ENCODE measurements around the gene COL4A1. TPM values are rescaled to one million over a fixed set of nuclear protein-coding genes. Genes with fewer than 3 reads are reported as not detected.

COL4A1 gene
- total RNA-seq, 1 experiment from 2014 or later: 257 TPM

DNA sequence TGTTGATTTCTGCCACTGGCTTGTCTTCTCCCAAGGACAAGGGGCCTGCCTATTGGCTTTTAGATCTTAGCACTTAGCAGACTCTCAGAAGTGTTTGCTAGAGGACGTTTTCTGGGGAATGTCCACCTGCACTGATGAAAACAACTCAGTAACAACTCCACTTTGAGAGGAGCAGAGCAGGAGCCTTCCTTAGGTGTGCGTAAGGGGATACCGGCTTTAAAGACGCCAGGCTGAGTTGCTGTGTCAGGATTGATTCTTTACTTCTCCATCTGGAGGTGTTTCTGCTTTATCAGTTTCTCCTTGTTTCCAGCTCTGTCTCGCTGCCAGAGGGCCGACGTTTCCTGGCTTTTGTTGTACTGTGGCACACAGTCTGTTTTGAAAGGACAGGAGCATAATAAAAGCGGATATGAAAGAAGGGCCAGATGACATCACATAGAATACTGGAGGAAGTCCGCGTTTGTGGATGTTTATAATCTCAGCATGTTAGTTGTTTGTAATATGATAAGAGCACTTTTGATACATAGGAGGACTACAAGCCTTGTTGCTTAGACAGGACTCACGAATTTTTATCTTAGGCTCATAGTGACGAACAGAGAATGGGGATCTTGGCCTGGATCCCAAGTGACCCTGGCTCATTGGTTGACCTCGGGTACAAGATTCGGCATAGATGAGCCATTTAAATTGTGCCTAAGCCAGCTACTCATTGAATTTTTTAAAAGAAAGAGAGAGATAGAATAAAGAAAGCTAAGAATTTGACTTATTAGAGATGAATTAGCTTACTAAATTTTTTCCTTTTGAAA lies 34.7 kb upstream of the COL4A1 start:
- DNase-seq (ENCODE audit: low read depth): no peak

DNA sequence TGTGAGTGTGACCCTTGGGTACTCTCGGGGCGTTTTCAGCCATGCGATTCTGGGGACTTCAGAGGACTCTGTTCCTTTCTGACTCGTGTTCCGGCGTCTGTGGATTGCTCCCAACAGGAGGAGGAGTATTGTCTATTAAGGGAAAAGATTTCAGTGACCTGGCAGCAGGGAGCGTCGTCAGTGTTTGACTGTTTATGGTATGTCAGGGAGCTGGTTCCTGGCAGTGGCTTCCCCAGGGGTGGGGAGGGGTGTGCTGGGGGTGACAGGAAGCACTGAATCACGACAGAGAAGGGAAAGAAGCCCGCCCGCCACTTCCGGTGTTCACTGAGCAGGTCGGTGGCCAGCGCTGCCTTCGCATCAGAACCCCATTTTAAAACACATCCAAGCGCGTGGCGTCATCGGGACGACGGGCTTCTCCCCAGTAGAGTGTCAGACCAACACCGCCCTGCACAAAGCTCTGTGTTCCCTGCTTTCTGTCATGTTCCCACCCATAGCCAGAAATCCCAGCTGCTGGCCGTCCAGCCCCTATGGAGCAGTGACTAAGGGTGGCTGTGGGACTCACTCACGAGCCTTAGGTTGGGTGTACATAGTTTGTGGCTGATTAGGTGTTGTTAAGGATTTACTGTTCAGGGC lies 34.0 kb upstream of the COL4A1 start:
- peak; percentile 40 for DNase-seq (ENCODE audit: low read depth)

DNA sequence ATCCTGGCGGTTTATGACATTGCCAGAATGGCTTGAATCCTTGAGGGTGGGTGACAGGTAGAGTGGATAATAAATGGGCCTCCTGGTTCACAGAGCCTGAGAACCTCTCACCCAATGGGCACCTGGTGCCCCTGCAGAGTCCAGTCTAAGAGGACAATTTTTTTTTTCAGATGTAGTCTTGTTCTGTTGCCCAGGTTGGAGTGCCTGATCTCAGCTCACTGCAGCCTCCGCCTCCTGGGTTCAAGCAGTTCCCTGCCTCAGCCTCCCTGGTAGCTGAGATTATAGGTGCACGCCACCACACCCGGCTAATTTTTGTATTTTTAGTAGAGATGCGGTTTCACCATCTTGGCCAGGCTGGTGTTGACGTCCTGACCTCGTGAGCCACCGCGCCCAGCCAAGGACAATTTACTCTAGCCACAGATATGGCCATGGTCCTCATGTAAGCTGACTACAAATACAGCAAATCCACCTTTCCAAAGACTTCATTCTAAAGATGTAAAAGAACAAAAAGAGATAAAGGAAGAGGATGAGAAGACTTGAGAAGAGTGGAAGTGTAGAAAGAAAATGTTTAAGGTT lies 33.1 kb upstream of the COL4A1 start:
- no peak for DNase-seq (ENCODE audit: low read depth)

DNA sequence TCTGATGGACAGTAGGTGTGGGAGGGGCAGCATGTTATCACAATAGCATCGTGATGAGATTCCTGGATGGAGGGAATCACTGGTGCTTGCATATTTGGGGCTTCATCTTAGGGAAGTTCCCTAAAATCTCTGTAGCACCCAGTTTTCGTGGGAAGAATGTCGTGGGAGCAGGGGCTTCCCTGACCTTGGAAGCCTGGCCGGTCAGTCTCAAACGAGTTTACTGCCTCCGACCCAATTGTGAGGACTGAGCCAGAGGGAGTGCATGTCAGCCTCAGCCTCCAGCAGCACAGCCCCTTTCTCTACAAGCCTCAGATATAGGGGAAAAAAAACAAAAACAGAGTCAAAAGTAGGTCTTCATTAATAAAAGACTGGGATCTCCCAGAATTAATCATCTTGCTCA lies 32.3 kb upstream of the COL4A1 start:
- DNase-seq (ENCODE audit: low read depth): no peak

DNA sequence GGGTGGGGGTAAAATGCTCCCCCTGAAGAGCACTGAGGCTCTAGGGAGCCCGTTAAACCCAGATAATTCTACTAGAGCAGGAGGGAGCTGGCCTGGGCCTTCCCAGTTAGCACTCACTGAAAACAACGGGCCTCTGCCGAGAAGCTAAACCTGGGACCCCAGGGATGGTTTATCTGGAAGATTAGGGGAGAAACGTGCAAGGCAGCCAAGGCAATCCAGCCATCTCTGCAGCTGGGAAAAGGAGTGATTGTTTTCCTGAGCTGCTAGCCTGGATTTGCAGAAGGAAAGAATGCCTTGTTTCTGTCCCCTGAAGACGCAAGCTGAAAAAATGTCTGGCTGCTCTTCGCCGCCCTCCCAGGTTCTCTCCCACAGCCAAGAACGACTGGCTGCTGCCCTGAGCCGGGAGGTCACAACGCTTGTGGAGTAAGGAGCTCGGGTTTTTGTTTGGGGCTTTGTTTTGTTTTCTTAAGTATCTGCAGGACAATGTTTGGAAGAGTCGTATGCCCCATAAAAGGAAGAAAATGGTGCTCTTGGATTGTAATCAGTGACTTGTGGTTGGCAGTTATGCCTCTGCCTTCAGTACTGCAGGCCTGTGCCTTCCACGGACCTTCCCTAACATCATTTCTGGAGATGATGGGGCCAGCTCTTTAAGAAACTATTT lies 31.6 kb upstream of the COL4A1 start:
- DNase-seq (ENCODE audit: low read depth): no peak

DNA sequence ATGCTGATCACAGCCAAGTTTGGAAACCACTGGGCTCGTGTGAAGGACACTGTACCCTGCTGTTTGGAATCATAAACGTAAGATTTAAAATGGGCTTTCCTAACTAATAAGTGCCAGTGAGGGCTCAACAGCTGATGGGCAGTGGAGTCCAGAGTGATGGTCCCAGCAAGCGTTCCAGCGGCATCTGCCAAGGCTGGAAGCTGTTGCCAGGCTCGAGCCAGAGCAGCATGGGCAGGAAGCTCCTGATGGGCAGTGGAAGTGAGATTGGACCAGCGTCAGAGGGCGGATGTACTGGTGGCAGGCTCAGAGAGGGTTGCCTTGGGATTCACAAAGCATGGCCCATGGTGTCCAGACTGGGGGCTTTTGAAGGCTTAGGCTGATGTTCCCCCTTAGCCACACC lies 30.3 kb upstream of the COL4A1 start:
- DNase-seq (ENCODE audit: low read depth): no peak

DNA sequence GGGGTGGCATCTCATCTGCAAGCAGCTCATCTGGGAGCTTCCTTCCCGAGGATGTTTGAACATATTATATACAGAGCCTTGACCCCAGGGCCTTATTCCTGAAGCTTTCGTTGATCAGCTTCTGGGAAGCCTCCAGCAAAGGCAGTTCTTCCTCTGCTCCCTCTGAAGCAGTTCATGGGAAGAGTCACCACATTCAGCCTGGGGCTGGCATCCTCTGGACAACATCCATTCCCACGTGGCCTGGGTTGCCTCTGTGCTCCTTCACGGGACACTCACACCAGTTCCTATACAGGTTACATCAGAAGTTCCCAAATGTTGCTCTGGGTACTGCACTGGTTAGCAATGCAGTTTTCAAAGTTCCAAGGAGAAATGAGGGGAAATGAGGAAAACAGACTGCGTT lies 29.7 kb upstream of the COL4A1 start:
- DNase-seq (ENCODE audit: low read depth): no peak

DNA sequence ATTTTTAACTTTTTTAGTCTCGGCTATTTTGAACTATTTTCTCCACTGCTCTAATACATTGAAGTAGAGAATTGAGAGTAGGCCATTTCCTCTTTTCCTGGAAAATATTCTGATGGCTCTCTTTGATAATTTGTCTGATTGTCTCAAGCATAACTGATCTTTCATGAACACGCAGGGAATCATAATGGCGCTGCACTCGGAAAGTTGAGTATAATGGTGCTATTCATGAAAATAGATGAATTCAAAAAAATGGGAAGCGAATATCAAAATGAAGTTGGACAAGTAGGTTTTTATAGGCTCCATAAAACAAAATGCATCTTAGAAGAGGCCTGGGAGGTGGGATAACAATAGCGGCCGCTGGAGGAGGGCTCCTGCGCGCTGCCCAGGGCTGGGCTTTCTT lies 29.2 kb upstream of the COL4A1 start:
- no peak for DNase-seq (ENCODE audit: low read depth)

DNA sequence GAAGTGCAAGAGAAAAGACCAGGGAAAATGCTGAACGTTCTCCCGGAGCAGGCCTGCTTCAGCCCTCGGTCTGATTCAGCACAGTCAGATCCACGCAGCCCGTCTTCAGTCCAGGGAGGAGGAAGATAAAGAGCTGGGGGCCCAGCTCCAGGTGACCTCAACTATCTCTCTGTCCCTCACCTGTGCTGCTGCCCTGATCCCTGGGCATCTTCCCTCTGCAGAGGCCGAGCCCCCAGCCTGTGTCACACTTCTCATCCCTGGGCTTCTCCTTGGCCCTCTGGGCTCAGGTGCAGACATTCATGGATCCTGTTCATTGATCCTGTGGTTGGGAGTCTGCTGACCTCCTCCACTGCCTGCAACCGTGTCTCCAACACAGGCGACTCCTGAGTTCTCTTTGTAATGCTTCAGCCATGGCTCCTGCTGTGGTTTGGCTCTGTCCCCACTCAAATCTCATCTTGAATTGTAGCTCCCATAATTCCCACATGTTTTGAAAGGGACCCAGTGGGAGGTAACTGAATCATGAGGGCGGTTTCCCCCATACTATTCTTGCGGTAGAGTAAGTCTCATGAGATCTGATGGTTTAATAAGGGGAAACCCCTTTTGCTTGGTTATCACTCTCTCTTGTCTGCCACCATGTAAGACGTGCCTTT lies 28.0 kb upstream of the COL4A1 start:
- DNase-seq (ENCODE audit: low read depth): no peak

DNA sequence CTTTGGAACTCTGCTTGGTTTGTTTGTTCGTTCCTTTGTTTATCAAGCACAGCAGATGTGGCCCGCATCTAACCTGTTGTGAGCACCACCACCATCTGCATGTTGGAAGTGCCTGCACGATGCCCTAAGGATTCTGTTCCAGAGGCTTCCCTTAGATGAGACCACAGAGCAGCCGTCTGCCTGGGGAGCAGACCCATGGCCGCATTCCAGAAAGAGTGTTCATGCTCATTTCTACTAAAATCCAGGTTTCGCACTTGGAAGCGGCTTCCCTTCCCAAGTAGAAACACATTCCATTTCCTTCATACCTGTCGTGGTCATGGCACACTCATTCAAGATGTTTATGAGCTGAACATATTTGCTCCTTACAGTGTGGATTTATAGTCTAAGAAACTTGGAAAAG lies 27.3 kb upstream of the COL4A1 start:
- no peak for DNase-seq (ENCODE audit: low read depth)

DNA sequence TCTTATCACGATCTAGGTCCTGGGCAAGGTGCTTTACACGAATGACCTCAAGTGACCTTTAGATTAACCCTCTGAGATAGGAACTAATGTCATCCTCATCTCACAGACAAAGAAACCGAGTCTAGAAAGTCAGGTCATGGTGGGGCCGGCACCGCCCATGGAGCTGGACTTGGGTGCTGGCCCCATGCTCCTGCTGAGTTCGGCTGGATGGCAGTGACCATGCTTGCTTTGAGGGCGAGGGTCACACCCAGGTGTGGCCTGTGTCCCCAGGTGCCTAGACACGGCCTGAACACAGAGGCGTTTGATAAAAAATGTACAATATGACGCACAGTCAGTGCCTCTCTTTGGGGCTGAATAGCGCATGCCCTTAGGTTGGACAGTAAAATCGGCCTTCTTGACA lies 26.9 kb upstream of the COL4A1 start:
- DNase-seq (ENCODE audit: low read depth): no peak

DNA sequence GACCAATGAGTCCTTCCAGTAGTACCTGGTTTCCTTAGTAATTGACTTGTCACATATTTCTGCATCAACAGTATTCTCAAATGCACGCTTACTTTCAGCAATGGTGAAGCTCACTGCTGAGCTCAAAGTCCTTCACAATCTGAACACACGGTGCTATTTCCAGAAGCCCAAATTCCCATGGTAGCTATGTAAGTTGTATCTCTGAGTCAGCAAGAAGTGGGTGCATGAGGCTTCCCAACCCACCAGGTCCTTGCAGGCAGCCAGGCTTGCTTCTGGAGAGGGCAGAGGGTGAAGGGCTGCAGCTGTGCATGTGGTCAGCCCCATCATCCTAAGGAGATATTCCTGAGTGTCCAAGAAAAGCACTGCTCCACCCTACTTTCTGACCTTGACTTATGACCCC lies 25.8 kb upstream of the COL4A1 start:
- DNase-seq (ENCODE audit: low read depth): no peak

DNA sequence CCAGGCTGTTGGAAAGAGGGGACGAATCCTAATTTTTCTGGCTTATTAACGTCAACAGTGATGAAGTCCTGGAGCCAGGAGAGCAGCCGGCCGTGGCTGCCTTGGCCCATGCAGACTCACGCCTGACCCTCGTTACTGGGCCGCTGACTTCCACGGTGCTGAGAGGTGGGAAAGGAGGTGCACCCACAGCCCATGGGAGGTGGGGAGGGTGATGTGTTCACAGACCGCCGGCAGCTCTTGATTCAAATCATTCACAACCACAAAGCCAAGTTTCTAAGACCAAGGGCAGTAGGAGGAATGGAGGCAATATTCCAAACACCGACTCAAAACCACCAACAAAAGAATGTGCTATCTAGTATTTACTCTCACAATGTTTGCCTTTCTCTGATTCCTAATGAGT lies 24.4 kb upstream of the COL4A1 start:
- DNase-seq (ENCODE audit: low read depth): peak; percentile 65

DNA sequence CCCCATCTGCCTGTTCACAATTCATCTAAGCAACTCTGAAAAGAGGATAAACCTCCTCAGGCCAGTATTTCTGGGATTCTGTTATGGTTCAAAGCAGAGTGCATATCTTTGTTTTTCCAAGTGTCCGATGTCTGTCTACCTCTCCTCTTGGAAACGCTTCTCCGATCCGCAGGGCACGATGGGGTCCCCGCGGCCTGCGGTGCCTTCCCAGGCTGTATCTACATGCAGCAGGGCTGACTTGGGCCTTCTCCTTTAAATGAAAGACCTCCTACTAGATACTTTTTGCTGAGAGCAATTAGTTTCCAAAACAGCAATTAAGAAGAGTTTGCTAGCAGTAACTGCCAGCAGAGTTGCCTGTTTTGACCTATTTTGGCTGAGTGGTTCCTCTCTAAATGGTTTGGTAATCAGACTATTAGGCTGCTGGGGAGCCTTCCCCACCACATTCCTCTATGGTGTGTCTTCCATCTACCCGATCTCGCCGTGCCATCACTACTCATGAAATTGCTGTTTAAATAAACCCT lies 23.6 kb upstream of the COL4A1 start:
- peak; percentile 78 for DNase-seq (ENCODE audit: low read depth)

DNA sequence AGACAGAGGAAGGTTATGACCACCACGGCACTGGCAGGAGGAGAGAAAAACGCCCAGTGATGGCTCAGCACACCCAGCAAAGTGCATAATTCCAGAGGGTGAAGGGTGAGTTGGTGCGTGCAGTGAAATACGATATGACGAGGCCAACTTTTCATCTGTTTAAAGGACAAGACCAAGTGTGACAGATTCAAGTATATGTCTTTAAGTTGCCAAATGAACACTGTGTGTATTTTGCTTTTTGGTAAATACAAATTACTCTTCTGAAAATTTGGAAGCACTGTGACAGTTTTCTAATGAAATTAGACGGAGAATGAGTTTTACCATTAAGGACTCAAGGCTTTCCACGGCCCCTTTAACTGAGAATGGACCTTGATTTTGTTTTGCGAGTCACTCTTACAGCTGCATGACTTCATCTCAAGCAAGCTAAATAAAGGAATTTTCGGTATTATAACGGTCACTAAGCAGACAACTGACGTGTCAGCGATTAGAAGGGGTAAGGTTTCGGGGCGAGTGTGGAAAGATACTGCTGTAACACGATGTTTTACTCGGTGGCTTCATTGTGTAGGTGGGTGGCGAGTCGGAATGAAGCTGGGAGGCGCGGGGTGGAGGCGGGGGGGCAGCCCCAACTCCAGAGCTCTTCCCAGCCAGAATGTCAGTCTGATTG lies 23.0 kb upstream of the COL4A1 start:
- DNase-seq (ENCODE audit: low read depth): peak; percentile 76

DNA sequence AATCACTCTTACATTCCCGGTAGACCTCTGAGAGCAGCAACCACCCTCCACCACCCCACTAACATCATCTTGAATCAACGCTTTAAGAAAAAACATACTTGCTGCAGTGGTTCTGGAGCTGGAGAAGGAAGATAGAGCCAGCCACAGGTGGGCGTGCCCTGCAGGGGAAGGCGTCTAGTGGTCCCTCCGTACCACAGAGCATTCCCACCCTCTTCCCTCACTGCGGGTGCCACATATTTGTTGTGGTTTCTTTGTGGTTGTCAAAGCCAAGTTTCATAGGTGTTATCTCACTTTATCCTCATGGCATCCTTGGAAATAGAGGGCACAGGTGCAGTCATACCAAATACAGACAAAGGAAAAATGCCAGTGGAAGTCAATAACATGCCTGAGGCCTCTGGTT lies 22.3 kb upstream of the COL4A1 start:
- peak; percentile 61 for DNase-seq (ENCODE audit: low read depth)

DNA sequence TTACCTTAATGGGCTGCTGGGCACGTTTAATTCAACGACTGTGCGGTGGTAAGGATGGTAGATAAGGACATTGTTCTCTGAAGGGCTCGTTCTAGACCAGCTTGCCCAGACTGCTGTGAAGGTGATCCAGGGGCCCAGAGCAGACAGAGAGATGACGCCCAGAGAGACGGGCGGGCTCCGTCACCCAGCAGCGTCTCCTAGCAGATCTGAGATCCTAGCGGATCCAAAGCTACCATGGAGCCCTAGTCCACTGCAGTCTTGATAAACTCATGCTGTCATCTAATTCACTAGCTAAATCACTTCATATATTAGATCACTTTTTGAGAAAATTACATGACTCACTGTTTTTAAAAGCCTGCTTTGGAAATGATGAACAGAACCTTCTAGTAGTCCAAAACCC lies 21.6 kb upstream of the COL4A1 start:
- DNase-seq (ENCODE audit: low read depth): no peak

DNA sequence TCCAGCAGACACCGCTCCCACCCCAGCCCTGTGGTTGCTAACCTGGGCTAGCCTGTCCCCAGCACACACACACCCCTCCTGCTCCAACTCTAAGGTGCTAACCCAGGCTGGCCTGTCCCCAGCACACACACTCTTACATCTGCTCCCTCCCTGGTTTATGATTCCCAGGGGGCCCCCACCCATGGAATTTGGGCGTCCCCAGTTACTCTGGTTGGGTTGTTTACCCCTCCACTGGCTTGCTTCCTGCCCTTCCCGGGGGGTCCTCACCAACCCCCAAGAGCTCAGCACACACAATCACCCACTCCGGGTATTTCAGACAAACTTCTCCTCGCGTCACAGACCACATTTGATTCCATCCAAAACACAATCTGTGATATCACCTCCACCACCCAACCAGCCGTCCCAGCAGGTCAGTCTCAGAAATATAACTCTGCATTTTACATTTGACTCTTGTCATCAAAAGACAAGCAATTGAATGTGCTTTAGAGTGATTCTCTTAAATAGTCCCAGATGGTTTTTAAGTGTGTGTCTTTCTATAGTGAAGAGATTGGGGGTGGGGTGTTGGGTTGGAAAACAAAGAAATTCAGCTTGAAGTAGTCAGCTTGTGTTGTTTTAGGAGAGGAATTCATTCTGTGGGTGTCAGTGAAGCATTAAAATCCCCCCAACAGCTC lies 20.2 kb upstream of the COL4A1 start:
- peak; percentile 87 for DNase-seq (ENCODE audit: low read depth)

DNA sequence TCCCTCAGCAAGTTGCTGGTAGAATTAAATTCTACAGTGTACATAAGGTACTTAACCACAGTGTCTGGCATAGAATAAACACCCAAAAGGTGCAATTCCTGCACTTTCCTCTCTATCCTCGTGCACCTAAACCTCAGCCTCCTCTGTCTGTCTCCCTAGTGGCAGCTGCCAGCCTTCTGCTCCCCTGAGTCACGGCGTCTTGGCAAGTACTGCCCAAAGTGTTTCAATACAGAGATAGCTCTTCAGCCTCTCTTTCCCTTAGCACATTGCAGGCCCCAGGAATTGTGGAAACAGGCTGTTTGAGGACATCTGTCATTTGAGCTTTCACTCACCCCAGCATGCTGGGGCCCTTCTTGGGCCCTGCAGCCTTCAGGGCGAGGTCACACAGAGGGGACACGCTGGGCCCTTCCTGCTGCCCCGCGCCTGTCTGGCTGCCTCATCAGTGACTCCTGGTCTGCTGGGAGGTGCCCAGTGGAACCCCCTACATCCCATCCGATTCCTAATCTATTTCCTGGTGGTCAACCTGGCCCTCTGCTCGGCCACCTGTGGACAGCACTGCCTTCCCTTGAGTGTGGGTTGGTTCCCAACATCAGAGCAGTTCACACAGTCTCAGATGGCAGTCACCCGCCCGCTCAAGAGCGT lies 19.4 kb upstream of the COL4A1 start:
- peak; percentile 70 for DNase-seq (ENCODE audit: low read depth)

DNA sequence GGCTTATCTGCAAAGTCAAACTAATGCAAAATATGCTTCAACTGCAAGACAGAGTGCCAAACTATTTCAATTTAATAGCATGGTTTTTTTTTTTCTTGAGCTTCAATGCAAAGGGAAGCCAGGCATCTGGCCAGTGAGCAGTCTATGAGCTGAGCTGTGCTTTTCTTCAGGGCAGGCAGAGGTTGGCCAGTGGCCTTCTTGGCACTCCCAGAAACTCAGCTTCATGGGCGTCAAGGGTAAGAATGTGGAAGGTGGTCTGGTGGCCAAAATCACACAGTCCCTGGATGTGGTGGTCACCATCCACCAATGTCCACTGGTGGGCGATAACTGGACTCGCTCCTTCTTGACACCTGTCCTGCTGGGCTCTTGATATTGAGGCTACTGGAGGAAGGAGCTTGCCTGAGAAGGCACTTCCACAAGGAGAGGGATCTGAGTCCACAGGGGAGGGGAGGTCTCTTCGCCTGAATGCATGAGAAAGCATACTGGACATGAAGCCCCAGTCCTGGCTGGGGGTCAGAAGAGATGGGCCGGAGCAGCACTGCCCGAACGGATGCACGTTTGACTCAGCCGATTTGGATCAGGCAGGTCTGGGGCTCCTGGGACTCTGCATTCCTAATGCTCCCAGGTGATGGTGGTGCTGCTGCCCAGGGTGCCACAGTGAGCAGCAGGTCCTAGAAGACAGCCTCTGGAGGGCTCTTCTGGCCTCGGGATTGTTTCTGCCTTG lies 17.2 kb upstream of the COL4A1 start:
- no peak for DNase-seq (ENCODE audit: low read depth)

Data from Daoy (cell line).